ENCODE measurements around the gene RETN. TPM values are rescaled to one million over a fixed set of nuclear protein-coding genes. Genes with fewer than 3 reads are reported as not detected.

RETN gene
- total RNA-seq, 2 donors from 2014 or later = not detected

DNA sequence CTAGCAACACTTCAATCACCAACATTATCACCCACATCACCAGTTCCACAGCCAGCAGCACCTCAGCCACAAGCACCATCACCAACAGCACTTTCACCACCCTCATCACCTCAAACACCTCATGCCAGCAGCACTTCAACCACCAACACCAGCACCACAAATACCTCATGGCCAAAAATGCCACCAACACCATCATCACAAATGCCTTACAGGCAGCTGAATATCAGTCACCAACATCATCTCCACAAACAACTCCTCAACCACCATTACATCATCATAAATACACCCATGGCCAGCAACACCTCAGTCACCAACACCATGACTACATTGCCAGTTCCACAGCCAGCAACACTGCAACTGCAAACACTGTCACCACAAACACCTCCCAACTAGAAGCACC, 22.6 kb downstream of the RETN start:
- Histone ChIP-seq H3K27me3 (replicated peaks; ENCODE audit: insufficient read depth) (no peaks in the 10 kb centered on the region), H3K4me1 (ENCODE audit: control insufficient read depth in 1 of 2, low read depth in 2 of 2) (no peaks in the 10 kb centered on the region), H3K27ac (no peak overlapping the region), H3K4me3 (no peak overlapping the region), H3K36me3 (no peaks in the 10 kb centered on the region), H3K9me3 (no peaks in the 10 kb centered on the region)
- ATAC-seq (ENCODE audit: insufficient number of reproducible peaks, low FRiP score, low read depth) (no peak), DNase-seq (ENCODE audit: low spot score) (no peak)
- TF ChIP-seq, protein P1, sequence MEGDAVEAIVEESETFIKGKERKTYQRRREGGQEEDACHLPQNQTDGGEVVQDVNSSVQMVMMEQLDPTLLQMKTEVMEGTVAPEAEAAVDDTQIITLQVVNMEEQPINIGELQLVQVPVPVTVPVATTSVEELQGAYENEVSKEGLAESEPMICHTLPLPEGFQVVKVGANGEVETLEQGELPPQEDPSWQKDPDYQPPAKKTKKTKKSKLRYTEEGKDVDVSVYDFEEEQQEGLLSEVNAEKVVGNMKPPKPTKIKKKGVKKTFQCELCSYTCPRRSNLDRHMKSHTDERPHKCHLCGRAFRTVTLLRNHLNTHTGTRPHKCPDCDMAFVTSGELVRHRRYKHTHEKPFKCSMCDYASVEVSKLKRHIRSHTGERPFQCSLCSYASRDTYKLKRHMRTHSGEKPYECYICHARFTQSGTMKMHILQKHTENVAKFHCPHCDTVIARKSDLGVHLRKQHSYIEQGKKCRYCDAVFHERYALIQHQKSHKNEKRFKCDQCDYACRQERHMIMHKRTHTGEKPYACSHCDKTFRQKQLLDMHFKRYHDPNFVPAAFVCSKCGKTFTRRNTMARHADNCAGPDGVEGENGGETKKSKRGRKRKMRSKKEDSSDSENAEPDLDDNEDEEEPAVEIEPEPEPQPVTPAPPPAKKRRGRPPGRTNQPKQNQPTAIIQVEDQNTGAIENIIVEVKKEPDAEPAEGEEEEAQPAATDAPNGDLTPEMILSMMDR (IDR thresholded peaks at IDR 0.05) = no peak

DNA sequence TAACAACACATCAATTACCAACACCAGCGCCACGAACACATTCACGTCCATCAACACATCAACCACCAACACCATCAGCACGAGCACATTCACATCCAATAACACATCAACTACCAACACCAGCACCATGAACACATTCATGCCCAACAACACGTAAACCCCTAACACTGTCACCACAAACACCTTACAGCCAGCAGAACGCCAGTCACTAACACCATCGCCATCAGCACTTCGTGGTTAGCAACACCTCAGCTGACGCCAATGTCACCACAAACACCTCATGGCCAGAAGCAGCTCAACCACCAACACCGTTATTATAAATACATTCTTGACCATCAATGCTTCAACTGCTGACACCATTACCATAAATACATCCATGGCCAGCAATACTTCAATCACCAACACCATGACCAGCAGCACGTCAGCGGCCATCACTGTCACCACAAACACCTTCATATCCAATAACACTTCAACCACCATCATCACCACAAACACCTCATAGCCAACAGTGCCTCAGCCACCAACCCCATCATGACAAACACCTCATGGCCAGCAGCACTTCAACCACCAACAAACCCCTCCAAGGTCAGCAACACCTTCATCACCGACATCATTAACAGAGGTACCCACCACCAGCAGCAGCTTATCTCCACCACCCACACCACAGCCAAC, 23.7 kb downstream of the RETN start:
- ATAC-seq (ENCODE audit: insufficient number of reproducible peaks, low FRiP score, low read depth) (no peak), DNase-seq (ENCODE audit: low spot score) (no peak)
- TF ChIP-seq, protein P1 (IDR thresholded peaks at IDR 0.05) = no peak
- Histone ChIP-seq H3K27ac (no peak overlapping the region), H3K4me1 (ENCODE audit: control insufficient read depth in 1 of 2, low read depth in 2 of 2) (no peaks in the 10 kb centered on the region), H3K36me3 (no peaks in the 10 kb centered on the region), H3K27me3 (replicated peaks; ENCODE audit: insufficient read depth) (no peaks in the 10 kb centered on the region), H3K4me3 (no peak overlapping the region), H3K9me3 (no peaks in the 10 kb centered on the region)

- ATAC-seq (ENCODE audit: insufficient number of reproducible peaks, low FRiP score, low read depth) (no peak), DNase-seq (ENCODE audit: low spot score) (no peak)
- Histone ChIP-seq H3K4me1 (ENCODE audit: control insufficient read depth in 1 of 2, low read depth in 2 of 2) (no peaks in the 10 kb centered on the region), H3K9me3 (no peaks in the 10 kb centered on the region), H3K27me3 (replicated peaks; ENCODE audit: insufficient read depth) (no peaks in the 10 kb centered on the region), H3K4me3 (no peak overlapping the region), H3K36me3 (no peaks in the 10 kb centered on the region), H3K27ac (no peak overlapping the region)
- TF ChIP-seq, protein P1 (IDR thresholded peaks at IDR 0.05) = no peak
Measured at GRCh38 chr19:7694499-7694898, 25.6 kb downstream of the RETN start.

GRCh38 chr19:7697721-7698287, 29.0 kb downstream of the RETN start:
- H3K4me1 ChIP-seq (ENCODE audit: control insufficient read depth in 1 of 2, low read depth in 2 of 2) = no peaks in the 10 kb centered on the region
- no peak overlapping the region for H3K27ac ChIP-seq
- ATAC-seq (ENCODE audit: insufficient number of reproducible peaks, low FRiP score, low read depth) (no peak), DNase-seq (ENCODE audit: low spot score) (no peak)
- no peak overlapping the region for H3K4me3 ChIP-seq
- H3K27me3 ChIP-seq (replicated peaks; ENCODE audit: insufficient read depth) = no peaks in the 10 kb centered on the region
- no peaks in the 10 kb centered on the region for H3K9me3 ChIP-seq
- TF ChIP-seq, protein P1 (IDR thresholded peaks at IDR 0.05) = no peak
- H3K36me3 ChIP-seq = no peaks in the 10 kb centered on the region

DNA sequence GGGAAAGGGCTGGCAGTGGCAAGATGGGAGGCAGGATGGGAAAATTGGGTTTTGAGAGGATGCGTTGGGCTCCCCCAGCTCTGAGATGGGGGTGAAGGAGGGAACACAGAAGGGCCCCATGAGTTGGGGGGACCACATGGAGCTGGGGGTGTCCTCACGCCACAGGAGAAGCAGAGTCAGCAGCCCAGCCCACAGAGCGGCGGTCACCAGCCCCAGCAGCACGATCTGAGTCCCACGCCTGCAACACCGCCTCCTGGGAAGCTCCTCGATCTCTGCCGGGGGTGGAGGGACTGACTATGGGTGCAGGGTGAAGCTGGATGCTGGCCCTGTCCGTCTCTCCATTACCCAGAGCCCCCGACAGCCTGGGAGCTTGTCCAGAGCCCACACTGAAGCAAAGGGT, 29.7 kb downstream of the RETN start:
- TF ChIP-seq, protein P1 (IDR thresholded peaks at IDR 0.05) = no peak
- Histone ChIP-seq H3K4me1 (ENCODE audit: control insufficient read depth in 1 of 2, low read depth in 2 of 2) (no peaks in the 10 kb centered on the region), H3K4me3 (no peak overlapping the region), H3K27ac (no peak overlapping the region), H3K36me3 (no peaks in the 10 kb centered on the region), H3K9me3 (no peaks in the 10 kb centered on the region), H3K27me3 (replicated peaks; ENCODE audit: insufficient read depth) (no peaks in the 10 kb centered on the region)
- ATAC-seq (ENCODE audit: insufficient number of reproducible peaks, low FRiP score, low read depth) = no peak
- DNase-seq (ENCODE audit: low spot score) = no peak
